ENCODE measurements around the gene UNC50. TPM values are rescaled to one million over a fixed set of nuclear protein-coding genes. Genes with fewer than 3 reads are reported as not detected.

Gene UNC50
- 39.6 and 40.1 TPM in 2 replicates for total RNA-seq

GRCh38 chr2:98608116-98608961, at the start of gene UNC50, which contains the start of gene COA5:
Gene UNC50, plus strand, starts transcription at chr2:98608589. Its CDS starts 1,171 bp downstream, at chr2:98609760.
Gene COA5, minus strand, starts transcription at chr2:98608512. Its CDS starts 107 bp downstream, at chr2:98608405.
- Mint-ChIP-seq H3K36me3 (ENCODE audit: low read depth) (peaks cover 54% of the 10 kb centered on the region), H3K4me1 (ENCODE audit: low read depth) (peaks cover 56% of the 10 kb centered on the region), H3K4me3 (ENCODE audit: low read depth) (peak within 1 kb of the TSS; percentile 93), H3K9me3 (no peaks in the 10 kb centered on the region), H3K27ac (peak within 1 kb of the TSS; percentile 86), H3K27me3 (ENCODE audit: low read depth) (no peaks in the 10 kb centered on the region)
- intact Hi-C loops (cut with micrococcal nuclease): loop anchor here (1.0 to 5.0 kb wide), 3 partner anchors 29 to 141 kb away; no protein-coding TSS in a partner anchor
- peak; percentile 90 for DNase-seq (ENCODE audit: low spot score)

GRCh38 chr2:98558852-98559530, 49.4 kb upstream of the UNC50 start:
- peaks cover 32% of the 10 kb centered on the region for H3K4me1 Mint-ChIP-seq (ENCODE audit: low read depth)
- H3K27me3 Mint-ChIP-seq (ENCODE audit: low read depth): no peaks in the 10 kb centered on the region
- intact Hi-C loops (cut with micrococcal nuclease): no loop called here
- peaks cover 77% of the 10 kb centered on the region for H3K36me3 Mint-ChIP-seq (ENCODE audit: low read depth)
- DNase-seq (ENCODE audit: low spot score): no peak
- H3K9me3 Mint-ChIP-seq: no peaks in the 10 kb centered on the region
- H3K4me3 Mint-ChIP-seq (ENCODE audit: low read depth): no peak overlapping the region
- no peak overlapping the region for H3K27ac Mint-ChIP-seq

GRCh38 chr2:98559581-98559980, 48.8 kb upstream of the UNC50 start:
- no peaks in the 10 kb centered on the region for H3K27me3 Mint-ChIP-seq (ENCODE audit: low read depth)
- H3K36me3 Mint-ChIP-seq (ENCODE audit: low read depth): peaks cover 73% of the 10 kb centered on the region
- no peak overlapping the region for H3K4me3 Mint-ChIP-seq (ENCODE audit: low read depth)
- peaks cover 32% of the 10 kb centered on the region for H3K4me1 Mint-ChIP-seq (ENCODE audit: low read depth)
- no peaks in the 10 kb centered on the region for H3K9me3 Mint-ChIP-seq
- intact Hi-C loops (cut with micrococcal nuclease): no loop called here
- H3K27ac Mint-ChIP-seq: no peak overlapping the region
- DNase-seq (ENCODE audit: low spot score): no peak

GRCh38 chr2:98560256-98560771, 48.1 kb upstream of the UNC50 start:
- no peak overlapping the region for H3K4me3 Mint-ChIP-seq (ENCODE audit: low read depth)
- no peaks in the 10 kb centered on the region for H3K27me3 Mint-ChIP-seq (ENCODE audit: low read depth)
- peaks cover 69% of the 10 kb centered on the region for H3K36me3 Mint-ChIP-seq (ENCODE audit: low read depth)
- peaks cover 32% of the 10 kb centered on the region for H3K4me1 Mint-ChIP-seq (ENCODE audit: low read depth)
- no peak overlapping the region for H3K27ac Mint-ChIP-seq
- H3K9me3 Mint-ChIP-seq: no peaks in the 10 kb centered on the region
- no peak for DNase-seq (ENCODE audit: low spot score)
- intact Hi-C loops (cut with micrococcal nuclease): no loop called here

- no peak overlapping the region for H3K4me3 Mint-ChIP-seq (ENCODE audit: low read depth)
- no peak overlapping the region for H3K27ac Mint-ChIP-seq
- no peaks in the 10 kb centered on the region for H3K9me3 Mint-ChIP-seq
- peaks cover 69% of the 10 kb centered on the region for H3K36me3 Mint-ChIP-seq (ENCODE audit: low read depth)
- no peak for DNase-seq (ENCODE audit: low spot score)
- H3K27me3 Mint-ChIP-seq (ENCODE audit: low read depth): no peaks in the 10 kb centered on the region
- H3K4me1 Mint-ChIP-seq (ENCODE audit: low read depth): peaks cover 32% of the 10 kb centered on the region
- intact Hi-C loops (cut with micrococcal nuclease): no loop called here
Measured at GRCh38 chr2:98561018-98561417, 47.4 kb upstream of the UNC50 start.

- peaks cover 27% of the 10 kb centered on the region for H3K4me1 Mint-ChIP-seq (ENCODE audit: low read depth)
- H3K4me3 Mint-ChIP-seq (ENCODE audit: low read depth): no peak overlapping the region
- H3K36me3 Mint-ChIP-seq (ENCODE audit: low read depth): peaks cover 71% of the 10 kb centered on the region
- no peaks in the 10 kb centered on the region for H3K27me3 Mint-ChIP-seq (ENCODE audit: low read depth)
- intact Hi-C loops (cut with micrococcal nuclease): no loop called here
- no peaks in the 10 kb centered on the region for H3K9me3 Mint-ChIP-seq
- H3K27ac Mint-ChIP-seq: no peak overlapping the region
- no peak for DNase-seq (ENCODE audit: low spot score)
Measured at GRCh38 chr2:98561902-98562695, 46.3 kb upstream of the UNC50 start.

GRCh38 chr2:98563394-98563793, 45.0 kb upstream of the UNC50 start:
- Mint-ChIP-seq H3K9me3 (no peaks in the 10 kb centered on the region), H3K27me3 (ENCODE audit: low read depth) (no peaks in the 10 kb centered on the region), H3K4me3 (ENCODE audit: low read depth) (no peak overlapping the region), H3K4me1 (ENCODE audit: low read depth) (peaks cover 23% of the 10 kb centered on the region), H3K36me3 (ENCODE audit: low read depth) (peaks cover 66% of the 10 kb centered on the region), H3K27ac (no peak overlapping the region)
- intact Hi-C loops (cut with micrococcal nuclease): no loop called here
- DNase-seq (ENCODE audit: low spot score): no peak

- no peak for DNase-seq (ENCODE audit: low spot score)
- intact Hi-C loops (cut with micrococcal nuclease): loop anchor here (5.0 kb wide), 1 partner anchor 73 kb away; no protein-coding TSS in a partner anchor
- no peaks in the 10 kb centered on the region for H3K27me3 Mint-ChIP-seq (ENCODE audit: low read depth)
- peaks cover 11% of the 10 kb centered on the region for H3K4me1 Mint-ChIP-seq (ENCODE audit: low read depth)
- H3K27ac Mint-ChIP-seq: no peak overlapping the region
- no peaks in the 10 kb centered on the region for H3K9me3 Mint-ChIP-seq
- H3K36me3 Mint-ChIP-seq (ENCODE audit: low read depth): peaks cover 63% of the 10 kb centered on the region
- no peak overlapping the region for H3K4me3 Mint-ChIP-seq (ENCODE audit: low read depth)
Measured at GRCh38 chr2:98564541-98565132, 43.8 kb upstream of the UNC50 start.

- Mint-ChIP-seq H3K27ac (no peak overlapping the region), H3K4me1 (ENCODE audit: low read depth) (peaks cover 4% of the 10 kb centered on the region), H3K9me3 (no peaks in the 10 kb centered on the region), H3K36me3 (ENCODE audit: low read depth) (peaks cover 63% of the 10 kb centered on the region), H3K4me3 (ENCODE audit: low read depth) (no peak overlapping the region), H3K27me3 (ENCODE audit: low read depth) (no peaks in the 10 kb centered on the region)
- no peak for DNase-seq (ENCODE audit: low spot score)
- intact Hi-C loops (cut with micrococcal nuclease): loop anchor here (5.0 kb wide), 1 partner anchor 72 kb away; no protein-coding TSS in a partner anchor
Measured at GRCh38 chr2:98565286-98565860, 43.0 kb upstream of the UNC50 start.

GRCh38 chr2:98565941-98566340, 42.4 kb upstream of the UNC50 start:
- Mint-ChIP-seq H3K27ac (no peak overlapping the region), H3K4me3 (ENCODE audit: low read depth) (no peak overlapping the region), H3K4me1 (ENCODE audit: low read depth) (no peaks in the 10 kb centered on the region), H3K9me3 (no peaks in the 10 kb centered on the region), H3K27me3 (ENCODE audit: low read depth) (no peaks in the 10 kb centered on the region), H3K36me3 (ENCODE audit: low read depth) (peaks cover 60% of the 10 kb centered on the region)
- intact Hi-C loops (cut with micrococcal nuclease): loop anchor here (5.0 kb wide), 1 partner anchor 71 kb away; no protein-coding TSS in a partner anchor
- DNase-seq (ENCODE audit: low spot score): no peak

GRCh38 chr2:98568161-98568956, 40.0 kb upstream of the UNC50 start:
- Mint-ChIP-seq H3K4me1 (ENCODE audit: low read depth) (no peaks in the 10 kb centered on the region), H3K4me3 (ENCODE audit: low read depth) (no peak overlapping the region), H3K36me3 (ENCODE audit: low read depth) (peaks cover 56% of the 10 kb centered on the region), H3K9me3 (no peaks in the 10 kb centered on the region), H3K27ac (no peak overlapping the region), H3K27me3 (ENCODE audit: low read depth) (no peaks in the 10 kb centered on the region)
- DNase-seq (ENCODE audit: low spot score): no peak
- intact Hi-C loops (cut with micrococcal nuclease): loop anchor here (5.0 kb wide), 1 partner anchor 69 kb away; no protein-coding TSS in a partner anchor

All from activated T-helper 2 cell treated with anti-CD3 and anti-CD28 coated beads, Interferon-gamma antibody, Interleukin-2, Interleukin-4, amounts not matched to agents 10 μg/mL and 5 μg/mL and 100 μg/mL, durations not matched to agents 14 hours and 24 hours and 36 hours (primary cell).